Tibial artery (tissue), 4 donors: Measurements from ENCODE around the gene ACTL8.

Experiments
- DNase-seq, 2 donors: peaks; one replicate each; pipeline ENCODE4 v3.0.0-alpha.2; 2019
- H3K27ac ChIP-seq, 2 donors: fragments of 200-600 bp; sonication (generic) in 1 of 2; 1 replicate in 1 of 2; 2 replicates in 1 of 2; pipeline ENCODE4 v1.5.1; 2018 to 2019; ENCODE audit warnings: mild to moderate bottlenecking in 1 of 2
- H3K27me3 ChIP-seq, 2 donors: fragments of 200-600 bp; sonication (generic) in 1 of 2; one replicate each; pipeline versions ENCODE4 v1.5.1 to v1.6.0; 2016 to 2019
- H3K36me3 ChIP-seq, 3 donors: fragments of 200-600 bp; sonication (generic) in 2 of 3; one replicate each; pipeline ENCODE4 v1.5.1; 2016 to 2019; ENCODE audit warnings: mild to moderate bottlenecking in 2 of 3
- H3K4me1 ChIP-seq, 4 donors: fragments of 200-600 bp; sonication (generic) in 2 of 4; 1 replicate in 3 of 4; 2 replicates in 1 of 4; pipeline ENCODE4 v1.5.1; 2016 to 2019
- H3K4me3 ChIP-seq, 2 donors: fragments of 200-600 bp; sonication (generic) in 1 of 2; 1 replicate in 1 of 2; 2 replicates in 1 of 2; pipeline ENCODE4 v1.5.1; 2018 to 2019; ENCODE audit warnings: mild to moderate bottlenecking in 2 of 2
- H3K9me3 ChIP-seq, 3 donors: fragments of 200-600 bp; sonication (generic) in 1 of 3; one replicate each; pipeline ENCODE4 v1.5.1; 2016 to 2019
- CTCF ChIP-seq, 2 experiments: fragments of 200-600 bp in 1 of 2; fragments of 450-650 bp in 1 of 2; IDR thresholded peaks; one replicate each; pipeline ENCODE4 v1.5.1; 2017 to 2019; ENCODE audit warnings: antibody characterized with exemption in 2 of 2, mild to moderate bottlenecking in 1 of 2, moderate library complexity in 1 of 2
- intact Hi-C: fragments of 100-400 bp; cut with DNase I; formaldehyde crosslinking; loops from one replicate; pipeline ENCODE4 v1.15.0; 2023; ENCODE audit warnings: low total_unique reads

Gene ACTL8

GRCh38 chr1:17735348-17735747 is 19.8 kb upstream of the ACTL8 start:
- H3K36me3 ChIP-seq: no peaks in the 10 kb centered on the region
- no peak for DNase-seq
- peaks cover 0 to 41% of the 10 kb centered on the region in 2 donors for H3K27me3 ChIP-seq
- H3K4me3 ChIP-seq: no peak overlapping the region
- TF ChIP-seq CTCF (IDR thresholded peaks at IDR 0.05): no peak
- no peak overlapping the region for H3K27ac ChIP-seq
- intact Hi-C loops: no loop called here
- no peaks in the 10 kb centered on the region for H3K9me3 ChIP-seq
- no peaks in the 10 kb centered on the region for H3K4me1 ChIP-seq

GRCh38 chr1:17735793-17736192 is 19.3 kb upstream of the ACTL8 start:
- no peak for DNase-seq
- H3K27ac ChIP-seq: no peak overlapping the region
- no peak overlapping the region for H3K4me3 ChIP-seq
- H3K36me3 ChIP-seq: no peaks in the 10 kb centered on the region
- peaks cover 0 to 43% of the 10 kb centered on the region in 2 donors for H3K27me3 ChIP-seq
- intact Hi-C loops: no loop called here
- TF ChIP-seq CTCF (IDR thresholded peaks at IDR 0.05): no peak
- no peaks in the 10 kb centered on the region for H3K9me3 ChIP-seq
- no peaks in the 10 kb centered on the region for H3K4me1 ChIP-seq

- Histone ChIP-seq H3K4me3 (no peak overlapping the region), H3K4me1 (no peaks in the 10 kb centered on the region), H3K9me3 (no peaks in the 10 kb centered on the region), H3K27me3 (peaks cover 0 to 45% of the 10 kb centered on the region in 2 donors), H3K36me3 (no peaks in the 10 kb centered on the region), H3K27ac (no peak overlapping the region)
- intact Hi-C loops: no loop called here
- TF ChIP-seq CTCF (IDR thresholded peaks at IDR 0.05): no peak
- DNase-seq: no peak
Observed at GRCh38 chr1:17736625-17737024, 18.5 kb upstream of the ACTL8 start.

GRCh38 chr1:17739050-17739449 is 16.1 kb upstream of the ACTL8 start:
- peaks cover 0 to 49% of the 10 kb centered on the region in 2 donors for H3K27me3 ChIP-seq
- DNase-seq: no peak
- H3K36me3 ChIP-seq: no peaks in the 10 kb centered on the region
- intact Hi-C loops: no loop called here
- peaks cover 0 to 4% (median 1%) of the 10 kb centered on the region in 4 donors for H3K4me1 ChIP-seq
- H3K9me3 ChIP-seq: no peaks in the 10 kb centered on the region
- TF ChIP-seq CTCF (IDR thresholded peaks at IDR 0.05): no peak
- H3K4me3 ChIP-seq: no peak overlapping the region
- no peak overlapping the region for H3K27ac ChIP-seq

GRCh38 chr1:17741052-17741451 is 14.1 kb upstream of the ACTL8 start:
- intact Hi-C loops: no loop called here

More at GRCh38 chr1:17741052-17741451, 14.1 kb upstream of the ACTL8 start:
- Histone ChIP-seq H3K9me3 (no peaks in the 10 kb centered on the region), H3K27me3 (peaks cover 0 to 44% of the 10 kb centered on the region in 2 donors), H3K4me3 (no peak overlapping the region), H3K36me3 (no peaks in the 10 kb centered on the region), H3K27ac (no peak overlapping the region), H3K4me1 (peaks cover 0 to 4% (median 1%) of the 10 kb centered on the region in 4 donors)
- no peak for TF ChIP-seq CTCF (IDR thresholded peaks at IDR 0.05)
- no peak for DNase-seq
